WTC11 (cell line): ENCODE results near the gene PDE5A. TPM values are rescaled to one million over a fixed set of nuclear protein-coding genes. Genes with fewer than 3 reads are reported as not detected.

Experiments used
- ATAC-seq: fragments of 200-7000 bp; cut with Tn5 transposase; 2 replicates; pipeline ENCODE4 v1.10.0; 2021; ENCODE audit warnings: mild to moderate bottlenecking, moderate library complexity
- CTCF ChIA-PET: fragments of 300-600 bp; sonication (Branson Sonifier 250); formaldehyde crosslinking; loops from one replicate; lab custom pipeline; 2021; ENCODE audit warnings: antibody characterized with exemption; lab: Charles Lee
- POLR2A ChIA-PET: fragments of 350-600 bp; sonication (Branson Sonifier 250); formaldehyde crosslinking; loops from one replicate; lab custom pipeline; 2021; ENCODE audit warnings: antibody characterized with exemption; lab: Charles Lee
- DNase-seq: peaks from one replicate; pipeline ENCODE4 v3.0.0; 2021; ENCODE audit warnings: low spot score
- H3K27ac Mint-ChIP-seq: 2 replicates; pipeline ENCODE4 v1.8.0; 2021; ENCODE audit warnings: mixed read lengths
- H3K27me3 Mint-ChIP-seq: 2 replicates; pipeline ENCODE4 v1.8.0; 2021; ENCODE audit warnings: low read depth, mild to moderate bottlenecking, moderate library complexity, mixed read lengths
- H3K36me3 Mint-ChIP-seq: 2 replicates; pipeline ENCODE4 v1.8.0; 2021; ENCODE audit warnings: mixed read lengths
- H3K4me1 Mint-ChIP-seq: 2 replicates; pipeline ENCODE4 v1.8.0; 2022; ENCODE audit warnings: mixed read lengths
- H3K4me3 Mint-ChIP-seq: 2 replicates; pipeline ENCODE4 v1.8.0; 2021; ENCODE audit warnings: mild to moderate bottlenecking, moderate library complexity, mixed read lengths
- H3K9me3 Mint-ChIP-seq: 2 replicates; pipeline ENCODE4 v1.8.0; 2021; ENCODE audit warnings: mixed read lengths
- AR ChIP-seq: fragments of 250-450 bp; sonication (Bioruptor Pico); IDR thresholded peaks from 2 replicates; pipeline ENCODE4 v1.9.0; 2021; ENCODE audit warnings: mild to moderate bottlenecking
- ATF3 ChIP-seq: sonication (generic); formaldehyde crosslinking; conservative IDR thresholded peaks from 2 replicates; pipeline ENCODE4 v1.8.1; 2022; ENCODE audit warnings: mild to moderate bottlenecking, missing genetic modification reagents
- CBFB ChIP-seq: sonication (generic); formaldehyde crosslinking; IDR thresholded peaks from 2 replicates; pipeline ENCODE4 v1.8.1; 2022; ENCODE audit warnings: mild to moderate bottlenecking, low read depth, missing genetic modification reagents
- FOXK1 ChIP-seq: sonication (generic); formaldehyde crosslinking; IDR thresholded peaks from 2 replicates; pipeline ENCODE4 v1.8.0; 2022; ENCODE audit warnings: mild to moderate bottlenecking, moderate library complexity, missing genetic modification reagents
- GTF2I ChIP-seq: fragments of 250-450 bp; sonication (Bioruptor Pico); conservative IDR thresholded peaks from 2 replicates; pipeline ENCODE4 v1.4.0; 2021; ENCODE audit warnings: mild to moderate bottlenecking
- MXD4 ChIP-seq: fragments of 250-450 bp; sonication (Bioruptor Pico); IDR thresholded peaks from 2 replicates; pipeline ENCODE4 v1.8.0; 2021; ENCODE audit warnings: mild to moderate bottlenecking, moderate library complexity, borderline replicate concordance
- NFATC4 ChIP-seq: fragments of 250-450 bp; sonication (Bioruptor Pico); IDR thresholded peaks from 2 replicates; pipeline ENCODE4 v1.9.0; 2021; ENCODE audit warnings: mild to moderate bottlenecking
- NFE2L1 ChIP-seq: sonication (generic); formaldehyde crosslinking; IDR thresholded peaks from 2 replicates; pipeline ENCODE4 v1.8.1; 2023; ENCODE audit warnings: missing genetic modification reagents
- NR1H2 ChIP-seq: sonication (generic); formaldehyde crosslinking; IDR thresholded peaks from 2 replicates; pipeline ENCODE4 v1.9.0; 2021; ENCODE audit warnings: mild to moderate bottlenecking, moderate library complexity, missing genetic modification reagents
- NR2C2 ChIP-seq: sonication (generic); formaldehyde crosslinking; IDR thresholded peaks from 2 replicates; pipeline ENCODE4 v1.8.0; 2022; ENCODE audit warnings: mild to moderate bottlenecking, missing genetic modification reagents
- SMAD4 ChIP-seq: sonication (generic); formaldehyde crosslinking; IDR thresholded peaks from 2 replicates; pipeline ENCODE4 v1.8.0; 2022; ENCODE audit warnings: mild to moderate bottlenecking, missing genetic modification reagents
- ZBTB21 ChIP-seq: sonication (generic); formaldehyde crosslinking; IDR thresholded peaks from 2 replicates; pipeline ENCODE4 v1.8.1; 2023; ENCODE audit warnings: mild to moderate bottlenecking, missing genetic modification reagents, borderline replicate concordance
- ZNF138 ChIP-seq: sonication (generic); formaldehyde crosslinking; conservative IDR thresholded peaks from 2 replicates; pipeline ENCODE4 v1.8.1; 2022; ENCODE audit warnings: mild to moderate bottlenecking, moderate library complexity, missing genetic modification reagents
- total RNA-seq: library from RNA; stranded (reverse); gene quantifications from 3 replicates; pipeline ENCODE4 v1.2.3, GENCODE V29; 2021
- TF ChIP-seq, protein P1 (sequence below): sonication (generic); formaldehyde crosslinking; IDR thresholded peaks from 2 replicates; pipeline ENCODE4 v1.8.1; 2022; ENCODE audit warnings: mild to moderate bottlenecking, moderate library complexity, missing genetic modification reagents
- TF ChIP-seq, protein P2 (sequence below): sonication (generic); formaldehyde crosslinking; IDR thresholded peaks from 2 replicates; pipeline ENCODE4 v1.8.0; 2022; ENCODE audit warnings: mild to moderate bottlenecking, missing genetic modification reagents
- TF ChIP-seq, protein P3 (sequence below): sonication (generic); formaldehyde crosslinking; IDR thresholded peaks from 2 replicates; pipeline ENCODE4 v1.8.0; 2023; ENCODE audit warnings: missing genetic modification reagents, mild to moderate bottlenecking, borderline replicate concordance

PDE5A gene
- total RNA-seq, 1 experiment from 2014 or later: 25.6 TPM

DNA sequence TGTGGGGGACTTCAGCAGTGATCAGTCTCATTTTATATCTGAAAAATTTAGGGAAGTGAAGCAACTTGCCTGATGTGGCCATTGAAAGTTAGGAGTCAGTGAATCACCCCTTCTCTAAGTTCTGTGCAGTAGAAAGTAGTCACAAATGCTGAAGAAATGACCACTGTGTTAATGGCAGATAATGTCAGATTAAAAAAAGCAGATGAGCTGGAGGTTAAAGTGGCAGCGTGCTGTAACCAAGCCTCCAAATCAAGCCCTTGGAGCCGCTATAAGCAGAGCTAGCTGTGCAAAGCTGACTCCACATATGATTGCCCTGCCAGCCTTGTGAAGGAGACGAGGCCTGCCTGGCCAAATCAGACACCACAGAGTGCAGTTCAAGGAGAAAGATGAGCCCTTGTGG is 39.2 kb upstream of the PDE5A start:
- Mint-ChIP-seq H3K27ac (no peak overlapping the region; the same call in 1 of the 2 replicates), H3K9me3 (no peaks in the 10 kb centered on the region), H3K27me3 (no peaks in the 10 kb centered on the region), H3K4me3 (no peak overlapping the region), H3K36me3 (no peaks in the 10 kb centered on the region), H3K4me1 (peaks cover 17% of the 10 kb centered on the region)
- ATAC-seq (peak; percentile 51), DNase-seq (no peak)
- ChIA-PET CTCF (interaction anchor here (1.2 kb wide), 1 partner anchor 39 kb away, joined by 4 read pairs; the partner anchor contains the start of gene PDE5A), POLR2A (no interaction called here)
- TF ChIP-seq NR2C2 (CRISPR knock-in tag) (no peak), CBFB (CRISPR knock-in tag) (no peak)

DNA sequence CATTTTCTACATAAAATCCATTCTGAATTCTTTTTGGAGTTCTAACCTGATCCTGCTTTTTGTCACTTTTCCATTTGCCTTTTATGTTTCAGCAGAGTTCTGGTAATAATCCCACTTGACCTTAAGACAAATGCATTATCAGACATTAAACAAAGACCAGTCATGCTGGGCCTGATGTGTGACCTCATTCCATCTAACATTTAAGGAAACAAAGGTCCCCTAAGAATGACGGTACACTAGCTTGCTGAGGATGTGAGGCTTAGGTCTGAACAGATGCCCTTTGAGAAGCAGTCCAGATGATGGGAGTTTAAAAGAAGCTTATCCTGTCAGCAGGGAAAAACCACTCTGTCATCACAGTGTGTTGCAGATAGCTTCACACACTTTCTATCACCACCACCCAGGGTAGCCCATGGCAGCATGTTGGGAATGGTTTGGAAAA is 38.1 kb upstream of the PDE5A start:
- ChIA-PET POLR2A (no interaction called here), CTCF (no interaction called here)
- H3K4me3 Mint-ChIP-seq: no peak overlapping the region

DNA sequence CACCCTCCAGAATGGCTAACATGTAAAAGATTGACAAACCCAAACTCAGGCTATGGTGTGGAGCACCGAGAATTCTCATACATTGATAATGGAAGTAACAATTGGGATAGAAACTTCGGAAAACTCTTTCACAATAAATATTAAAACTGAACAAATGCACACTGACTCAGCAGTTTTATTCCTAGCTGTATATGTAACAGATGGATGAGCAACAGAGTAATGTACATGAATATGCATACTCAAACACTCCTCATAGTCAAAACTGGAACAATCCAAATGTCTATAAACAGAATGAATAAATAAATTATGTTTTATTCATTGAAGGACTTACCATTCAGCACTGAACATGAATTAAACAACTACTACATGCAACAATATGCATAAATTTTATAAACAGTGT is 37.1 kb upstream of the PDE5A start:
- no peaks in the 10 kb centered on the region for H3K36me3 Mint-ChIP-seq
- H3K27ac Mint-ChIP-seq: no peak overlapping the region
- TF ChIP-seq, protein P1, sequence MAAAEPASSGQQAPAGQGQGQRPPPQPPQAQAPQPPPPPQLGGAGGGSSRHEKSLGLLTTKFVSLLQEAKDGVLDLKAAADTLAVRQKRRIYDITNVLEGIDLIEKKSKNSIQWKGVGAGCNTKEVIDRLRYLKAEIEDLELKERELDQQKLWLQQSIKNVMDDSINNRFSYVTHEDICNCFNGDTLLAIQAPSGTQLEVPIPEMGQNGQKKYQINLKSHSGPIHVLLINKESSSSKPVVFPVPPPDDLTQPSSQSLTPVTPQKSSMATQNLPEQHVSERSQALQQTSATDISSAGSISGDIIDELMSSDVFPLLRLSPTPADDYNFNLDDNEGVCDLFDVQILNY (CRISPR knock-in tag): no peak
- TF ChIP-seq MXD4 (CRISPR knock-in tag): no peak
- TF ChIP-seq, protein P2, sequence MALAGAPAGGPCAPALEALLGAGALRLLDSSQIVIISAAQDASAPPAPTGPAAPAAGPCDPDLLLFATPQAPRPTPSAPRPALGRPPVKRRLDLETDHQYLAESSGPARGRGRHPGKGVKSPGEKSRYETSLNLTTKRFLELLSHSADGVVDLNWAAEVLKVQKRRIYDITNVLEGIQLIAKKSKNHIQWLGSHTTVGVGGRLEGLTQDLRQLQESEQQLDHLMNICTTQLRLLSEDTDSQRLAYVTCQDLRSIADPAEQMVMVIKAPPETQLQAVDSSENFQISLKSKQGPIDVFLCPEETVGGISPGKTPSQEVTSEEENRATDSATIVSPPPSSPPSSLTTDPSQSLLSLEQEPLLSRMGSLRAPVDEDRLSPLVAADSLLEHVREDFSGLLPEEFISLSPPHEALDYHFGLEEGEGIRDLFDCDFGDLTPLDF (CRISPR knock-in tag): no peak
- no peak overlapping the region for H3K4me3 Mint-ChIP-seq
- ChIA-PET CTCF (no interaction called here), POLR2A (no interaction called here)
- H3K27me3 Mint-ChIP-seq: no peaks in the 10 kb centered on the region
- H3K9me3 Mint-ChIP-seq: no peaks in the 10 kb centered on the region
- ATAC-seq: no peak
- DNase-seq: no peak
- H3K4me1 Mint-ChIP-seq: peaks cover 8% of the 10 kb centered on the region

More for the DNA sequence above, 38.1 kb upstream of the PDE5A start:
- H3K27ac Mint-ChIP-seq: no peak overlapping the region
- TF ChIP-seq NFE2L1 (no peak), AR (CRISPR knock-in tag) (no peak), ATF3 (CRISPR knock-in tag) (no peak)
- TF ChIP-seq, all 79 proteins: peak for 0
- Mint-ChIP-seq H3K36me3 (no peaks in the 10 kb centered on the region), H3K27me3 (no peaks in the 10 kb centered on the region), H3K4me1 (peaks cover 8% of the 10 kb centered on the region), H3K9me3 (no peaks in the 10 kb centered on the region)
- no peak for ATAC-seq
- DNase-seq: no peak

- H3K27me3 Mint-ChIP-seq: no peaks in the 10 kb centered on the region
- ChIA-PET POLR2A (no interaction called here), CTCF (interaction anchor here (1.0 kb wide), 2 partner anchors 35 to 117 kb away, joined by 3 read pairs; partner anchors contain the start of gene PDE5A)
- H3K4me1 Mint-ChIP-seq: peaks cover 8% of the 10 kb centered on the region
- ATAC-seq (no peak), DNase-seq (no peak)
- H3K9me3 Mint-ChIP-seq: no peaks in the 10 kb centered on the region
- no peak overlapping the region for H3K4me3 Mint-ChIP-seq
- H3K27ac Mint-ChIP-seq: no peak overlapping the region
- no peaks in the 10 kb centered on the region for H3K36me3 Mint-ChIP-seq
- TF ChIP-seq NFATC4 (CRISPR knock-in tag) (no peak), ZNF138 (CRISPR knock-in tag) (no peak), NR1H2 (CRISPR knock-in tag) (no peak), SMAD4 (no peak), GTF2I (CRISPR knock-in tag) (no peak), FOXK1 (CRISPR knock-in tag) (no peak), ZBTB21 (CRISPR knock-in tag) (no peak)
- TF ChIP-seq, protein P2 (CRISPR knock-in tag): no peak
- TF ChIP-seq, protein P3, sequence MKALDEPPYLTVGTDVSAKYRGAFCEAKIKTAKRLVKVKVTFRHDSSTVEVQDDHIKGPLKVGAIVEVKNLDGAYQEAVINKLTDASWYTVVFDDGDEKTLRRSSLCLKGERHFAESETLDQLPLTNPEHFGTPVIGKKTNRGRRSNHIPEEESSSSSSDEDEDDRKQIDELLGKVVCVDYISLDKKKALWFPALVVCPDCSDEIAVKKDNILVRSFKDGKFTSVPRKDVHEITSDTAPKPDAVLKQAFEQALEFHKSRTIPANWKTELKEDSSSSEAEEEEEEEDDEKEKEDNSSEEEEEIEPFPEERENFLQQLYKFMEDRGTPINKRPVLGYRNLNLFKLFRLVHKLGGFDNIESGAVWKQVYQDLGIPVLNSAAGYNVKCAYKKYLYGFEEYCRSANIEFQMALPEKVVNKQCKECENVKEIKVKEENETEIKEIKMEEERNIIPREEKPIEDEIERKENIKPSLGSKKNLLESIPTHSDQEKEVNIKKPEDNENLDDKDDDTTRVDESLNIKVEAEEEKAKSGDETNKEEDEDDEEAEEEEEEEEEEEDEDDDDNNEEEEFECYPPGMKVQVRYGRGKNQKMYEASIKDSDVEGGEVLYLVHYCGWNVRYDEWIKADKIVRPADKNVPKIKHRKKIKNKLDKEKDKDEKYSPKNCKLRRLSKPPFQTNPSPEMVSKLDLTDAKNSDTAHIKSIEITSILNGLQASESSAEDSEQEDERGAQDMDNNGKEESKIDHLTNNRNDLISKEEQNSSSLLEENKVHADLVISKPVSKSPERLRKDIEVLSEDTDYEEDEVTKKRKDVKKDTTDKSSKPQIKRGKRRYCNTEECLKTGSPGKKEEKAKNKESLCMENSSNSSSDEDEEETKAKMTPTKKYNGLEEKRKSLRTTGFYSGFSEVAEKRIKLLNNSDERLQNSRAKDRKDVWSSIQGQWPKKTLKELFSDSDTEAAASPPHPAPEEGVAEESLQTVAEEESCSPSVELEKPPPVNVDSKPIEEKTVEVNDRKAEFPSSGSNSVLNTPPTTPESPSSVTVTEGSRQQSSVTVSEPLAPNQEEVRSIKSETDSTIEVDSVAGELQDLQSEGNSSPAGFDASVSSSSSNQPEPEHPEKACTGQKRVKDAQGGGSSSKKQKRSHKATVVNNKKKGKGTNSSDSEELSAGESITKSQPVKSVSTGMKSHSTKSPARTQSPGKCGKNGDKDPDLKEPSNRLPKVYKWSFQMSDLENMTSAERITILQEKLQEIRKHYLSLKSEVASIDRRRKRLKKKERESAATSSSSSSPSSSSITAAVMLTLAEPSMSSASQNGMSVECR: no peak
Measured at GRCh38 chr4:119664168-119664907, 35.7 kb upstream of the PDE5A start.
